Coronary artery (tissue), 2 donors: ENCODE data around the gene CCDC3.
A peak's percentile ranks its signal among the peaks of the same experiment; 100 is the strongest.

Experiments
- DNase-seq: peaks from one replicate; pipeline ENCODE4 v3.0.0-alpha.2; 2017; ENCODE audit warnings: low spot score
- H3K27ac ChIP-seq, 2 donors: fragments of 200-600 bp; sonication (generic); one replicate each; pipeline ENCODE4 v1.5.1; 2016 to 2019
- H3K4me3 ChIP-seq: fragments of 200-600 bp; sonication (generic); 2 replicates; pipeline ENCODE4 v1.5.1; 2016; ENCODE audit warnings: mild to moderate bottlenecking, moderate library complexity
- CTCF ChIP-seq: fragments of 200-600 bp; sonication (generic); IDR thresholded peaks from one replicate; pipeline ENCODE4 v1.5.1; 2019; ENCODE audit warnings: antibody characterized with exemption

CCDC3 gene

DNA sequence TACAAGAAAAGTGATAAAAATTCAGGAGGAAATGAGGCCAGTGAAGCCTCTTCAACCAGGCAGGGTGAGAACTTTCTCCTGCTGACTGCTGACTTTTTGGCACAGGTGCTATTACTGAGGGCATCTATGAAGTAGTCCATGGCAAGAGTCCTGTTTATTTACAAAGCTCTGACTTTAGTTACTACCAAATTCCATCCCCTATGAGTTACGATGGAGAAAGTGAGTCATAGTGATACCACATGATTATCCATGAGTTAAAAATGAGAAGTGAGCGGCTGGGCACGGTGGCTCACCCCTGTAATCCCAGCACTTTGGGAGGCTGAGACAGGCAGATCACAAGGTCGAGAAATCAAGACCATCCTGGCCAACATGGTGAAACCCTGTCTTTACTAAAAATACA lies 19.9 kb downstream of the CCDC3 start:
- DNase-seq, result no peak
- Histone ChIP-seq H3K27ac (peak overlapping the region; percentile 25 to 73), H3K4me3 (no peak overlapping the region)
- no peak for TF ChIP-seq CTCF

GRCh38 chr10:12980713-12981306 lies 20.7 kb downstream of the CCDC3 start:
- peak overlapping the region; percentile 40 for H3K4me3 ChIP-seq
- DNase-seq, result no peak
- peak overlapping the region; percentile 25 to 73 for H3K27ac ChIP-seq
- TF ChIP-seq CTCF, result no peak

DNA sequence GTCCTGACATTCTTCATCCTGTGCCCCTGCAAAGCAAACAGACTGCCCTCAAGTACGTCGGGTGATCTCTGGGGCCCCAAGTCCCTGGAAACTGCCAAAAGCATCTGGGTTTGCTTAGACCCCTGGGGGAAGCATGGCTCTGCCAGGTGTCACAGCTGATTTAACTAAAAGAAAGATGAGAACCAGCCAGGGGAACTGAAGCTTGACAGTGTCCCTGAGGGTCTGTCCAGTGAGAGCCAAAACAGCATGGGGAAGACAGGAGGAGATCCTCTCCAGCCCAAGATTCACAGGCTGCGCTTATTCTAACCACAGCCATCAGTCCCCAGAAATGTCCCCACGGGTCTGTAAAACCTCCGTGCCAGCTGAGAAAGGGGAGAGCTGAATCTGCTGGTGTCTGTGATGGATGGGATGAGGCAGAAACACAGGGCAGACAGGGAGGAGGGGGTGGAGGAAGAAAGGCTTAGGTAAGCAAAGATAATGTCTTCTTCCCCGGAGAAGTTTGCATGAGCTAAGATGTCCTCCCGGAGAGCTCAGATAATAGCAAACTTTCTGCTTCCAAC lies 21.3 kb downstream of the CCDC3 start:
- peak overlapping the region; percentile 40 for H3K4me3 ChIP-seq
- TF ChIP-seq CTCF, result no peak
- no peak for DNase-seq
- H3K27ac ChIP-seq, result peak overlapping the region; percentile 25 to 47

DNA sequence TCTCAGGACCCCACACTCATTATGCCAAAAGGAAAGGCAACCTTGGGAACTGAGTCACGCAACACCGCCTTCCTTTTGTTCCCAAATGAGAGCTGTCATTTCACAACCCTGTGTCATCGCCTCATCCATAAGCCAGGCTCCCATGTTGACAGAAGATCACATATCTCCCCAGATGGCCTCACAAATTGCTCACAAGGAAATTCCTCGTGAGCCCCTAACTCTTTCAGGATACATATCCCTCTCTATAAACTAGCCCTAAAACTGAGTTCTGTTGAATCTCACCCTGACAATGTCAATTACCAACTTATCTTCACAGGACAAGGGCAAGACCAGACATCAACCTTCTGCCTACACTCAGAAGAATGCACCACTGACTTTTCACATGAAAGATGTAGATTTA lies 22.6 kb downstream of the CCDC3 start:
- Histone ChIP-seq H3K4me3 (no peak overlapping the region), H3K27ac (peak overlapping the region; percentile 47 to 54)
- TF ChIP-seq CTCF, result no peak
- no peak for DNase-seq

DNA sequence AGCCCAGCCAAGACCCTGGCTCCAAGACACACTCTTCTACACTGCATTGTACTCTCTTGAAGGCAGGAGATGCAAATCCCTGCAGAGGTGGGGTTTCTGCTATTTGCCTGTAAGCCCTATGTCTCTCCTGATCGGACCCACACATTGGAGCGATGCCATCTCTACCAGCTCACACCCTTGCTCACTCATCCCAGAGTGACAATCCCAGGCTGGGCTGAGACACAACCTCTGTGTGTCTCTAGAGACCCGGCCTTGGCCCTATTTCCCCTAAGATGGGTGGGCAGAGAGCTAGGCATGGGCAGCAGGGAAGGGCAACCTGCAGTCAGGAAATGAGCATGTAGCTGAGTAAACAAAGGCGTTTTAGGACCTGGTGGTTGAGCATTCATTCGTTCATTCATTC lies 25.6 kb downstream of the CCDC3 start:
- TF ChIP-seq CTCF, result no peak
- peak; percentile 70 for DNase-seq

DNA sequence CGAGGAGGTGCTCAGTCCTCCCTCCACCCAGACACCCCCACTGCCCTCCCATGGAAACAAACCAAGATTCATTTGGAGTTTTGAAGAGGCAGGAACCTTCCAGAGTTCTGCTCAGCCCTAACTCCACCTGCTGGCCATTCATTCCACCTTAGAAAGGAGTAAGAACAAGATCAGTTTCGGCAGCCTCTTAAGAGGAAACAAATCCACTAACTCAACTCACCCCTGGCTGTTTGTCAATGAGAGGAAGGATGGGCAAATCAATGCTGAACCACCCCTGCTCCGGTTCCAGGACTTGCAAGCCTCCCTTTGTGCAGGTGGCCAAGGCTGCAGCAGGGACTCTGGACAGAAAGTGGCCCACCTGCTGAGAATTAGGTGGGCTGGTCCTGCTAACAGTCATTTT lies 26.2 kb downstream of the CCDC3 start:
- DNase-seq, result peak; percentile 53
- TF ChIP-seq CTCF, result peak; percentile 11
- Histone ChIP-seq H3K27ac (peak overlapping the region; percentile 33 to 45), H3K4me3 (no peak overlapping the region)

More for the DNA sequence above, 25.6 kb downstream of the CCDC3 start:
- H3K4me3 ChIP-seq, result no peak overlapping the region
- H3K27ac ChIP-seq, result peak overlapping the region; percentile 33 to 45
